Spinal cord (tissue), 10 donors: ENCODE results near the gene KRTAP29-1. TPM values are rescaled to one million over a fixed set of nuclear protein-coding genes. Genes with fewer than 3 reads are reported as not detected.
"Not testable (repeated sequence)": the region's sequence is repeated elsewhere in the genome, so short reads cannot be mapped to it uniquely, and the experiment has no call there.

Source experiments
- DNase-seq, 6 donors: peaks; one replicate each; pipeline versions ENCODE4 v3.0.0 to v3.0.0-alpha.2; 2013 to 2015; ENCODE audit warnings: low spot score in 6 of 6, low read depth in 4 of 6
- H3K27ac ChIP-seq: one replicate; pipeline ENCODE4 v1.5.1; 2013; ENCODE audit warnings: low read depth, low read length, control low read depth
- H3K27me3 ChIP-seq: one replicate; pipeline ENCODE4 v1.6.1; 2013; ENCODE audit warnings: low read length; ENCODE audit not compliant: control insufficient read depth, insufficient read depth
- H3K36me3 ChIP-seq: one replicate; pipeline ENCODE4 v1.6.1; 2013; ENCODE audit warnings: low read length; ENCODE audit not compliant: control insufficient read depth, insufficient read depth
- H3K4me1 ChIP-seq: one replicate; pipeline ENCODE4 v1.6.1; 2013; ENCODE audit warnings: low read length; ENCODE audit not compliant: control insufficient read depth, insufficient read depth
- H3K4me3 ChIP-seq: one replicate; pipeline ENCODE4 v1.5.1; 2013; ENCODE audit warnings: low read depth, low read length, control low read depth
- H3K9me3 ChIP-seq: one replicate; pipeline ENCODE4 v1.6.1; 2013; ENCODE audit warnings: low read length; ENCODE audit not compliant: control insufficient read depth, insufficient read depth
- WGBS: methylation state at CpG from one replicate; pipeline ENCODE4 v1.1.5; 2013; ENCODE audit warnings: missing lambda C conversion rate; ENCODE audit not compliant: insufficient coverage; 5-methylcytosine and 5-hydroxymethylcytosine counted together
- long read RNA-seq, 4 donors: transcript quantifications; one replicate each; lab custom pipeline, GENCODE V29; 2026
- polyA plus RNA-seq, 2 donors: library from polyadenylated mRNA; unstranded; fragments of 120-200 nt; gene quantifications; one replicate each; pipeline ENCODE4 v1.2.1, GENCODE V29; 2013; ENCODE audit not compliant: insufficient read length in 2 of 2
- total RNA-seq, 2 donors: library from RNA; depleted of rRNA in 1 of 2; stranded (reverse); fragments of 120-200 nt in 1 of 2; fragments of >200 nt in 1 of 2; gene quantifications; one replicate each; pipeline versions ENCODE4 v1.2.3 to v1.2.4, GENCODE V29; 2013 to 2014
- donor health status: healthy.

The KRTAP29-1 gene
- total RNA-seq (not detected), polyA plus RNA-seq (not detected)
- long read RNA-seq, donor 1 = 0 reads
- long read RNA-seq, donor 2 = 0 reads
- long read RNA-seq, donor 3 = 0 reads
- long read RNA-seq, donor 4 = 0 reads

- 66% methylated on average over 11 of the region's 11 CpGs for WGBS
- peak in 2 of 6 donors; percentile 55 to 96 for DNase-seq
- Histone ChIP-seq H3K4me1 (no peaks in the 10 kb centered on the region), H3K4me3 (no peak within 1 kb of the TSS), H3K27me3 (no peaks in the 10 kb centered on the region), H3K27ac (no peak within 1 kb of the TSS), H3K36me3 (no peaks in the 10 kb centered on the region), H3K9me3 (peaks cover 1% of the 10 kb centered on the region)
These were observed at the start of gene KRTAP29-1 for GRCh38 chr17:41301916-41302901. Gene KRTAP29-1, minus strand, starts transcription at chr17:41302851. Its CDS starts 0 bp downstream, at chr17:41302851.

- no peaks in the 10 kb centered on the region for H3K36me3 ChIP-seq
- no peaks in the 10 kb centered on the region for H3K9me3 ChIP-seq
- WGBS = no CpG with 5 or more reads among the region's 2 CpGs
- H3K4me3 ChIP-seq = no peak overlapping the region
- H3K27me3 ChIP-seq = no peaks in the 10 kb centered on the region
- DNase-seq = no peak
- H3K27ac ChIP-seq = no peak overlapping the region
- H3K4me1 ChIP-seq = peaks cover 6% of the 10 kb centered on the region
These were observed 48.5 kb upstream of the KRTAP29-1 start for GRCh38 chr17:41351177-41351576.

- not testable (repeated sequence) for H3K27ac ChIP-seq, H3K4me1 ChIP-seq, H3K4me3 ChIP-seq, H3K9me3 ChIP-seq, H3K36me3 ChIP-seq, H3K27me3 ChIP-seq, DNase-seq
- WGBS = 89% methylated on average over 11 of the region's 16 CpGs
These were observed 47.8 kb upstream of the KRTAP29-1 start, which contains the start of gene KRT33A for GRCh38 chr17:41350381-41350878. Gene KRT33A, minus strand, starts transcription at chr17:41350828. Its CDS starts 61 bp downstream, at chr17:41350767.

GRCh38 chr17:41347869-41348760 lies 45.5 kb upstream of the KRTAP29-1 start:
- Histone ChIP-seq H3K36me3 (no peaks in the 10 kb centered on the region), H3K4me3 (no peak overlapping the region), H3K27me3 (no peaks in the 10 kb centered on the region), H3K9me3 (peaks cover 2% of the 10 kb centered on the region), H3K27ac (no peak overlapping the region), H3K4me1 (peaks cover 6% of the 10 kb centered on the region)
- WGBS = 73% methylated on average over 7 of the region's 7 CpGs
- DNase-seq = peak in 3 of 6 donors; percentile 7 to 63 (median 30)

- 95% methylated on average over 14 of the region's 16 CpGs for WGBS
- not testable (repeated sequence) for H3K9me3 ChIP-seq, H3K27ac ChIP-seq, H3K4me1 ChIP-seq, H3K36me3 ChIP-seq, DNase-seq, H3K27me3 ChIP-seq, H3K4me3 ChIP-seq
These were observed 43.8 kb upstream of the KRTAP29-1 start for GRCh38 chr17:41346421-41346820.

GRCh38 chr17:41345992-41346391 lies 43.3 kb upstream of the KRTAP29-1 start:
- Histone ChIP-seq H3K9me3 (peaks cover 2% of the 10 kb centered on the region), H3K27me3 (no peaks in the 10 kb centered on the region), H3K4me1 (peaks cover 6% of the 10 kb centered on the region), H3K27ac (peak overlapping the region; percentile 16), H3K4me3 (no peak overlapping the region), H3K36me3 (no peaks in the 10 kb centered on the region)
- DNase-seq = no peak
- WGBS = 96% methylated on average over 3 of the region's 3 CpGs

GRCh38 chr17:41343029-41343428 lies 40.4 kb upstream of the KRTAP29-1 start:
- Histone ChIP-seq H3K9me3 (peaks cover 2% of the 10 kb centered on the region), H3K36me3 (no peaks in the 10 kb centered on the region), H3K4me3 (no peak overlapping the region), H3K27ac (no peak overlapping the region), H3K4me1 (peaks cover 2% of the 10 kb centered on the region), H3K27me3 (no peaks in the 10 kb centered on the region)
- WGBS = 71% methylated on average over 3 of the region's 3 CpGs
- DNase-seq = no peak

GRCh38 chr17:41340934-41341861 lies 38.5 kb upstream of the KRTAP29-1 start:
- H3K27ac ChIP-seq = no peak overlapping the region
- WGBS = 76% methylated on average over 6 of the region's 7 CpGs
- no peak overlapping the region for H3K4me3 ChIP-seq
- no peak for DNase-seq
- no peaks in the 10 kb centered on the region for H3K27me3 ChIP-seq
- H3K36me3 ChIP-seq = no peaks in the 10 kb centered on the region
- H3K9me3 ChIP-seq = peaks cover 2% of the 10 kb centered on the region
- H3K4me1 ChIP-seq = no peaks in the 10 kb centered on the region
